NOMO-1 treated with DMSO at 0.1 percent for 48 hours (cell line): ENCODE results near the gene SYNDIG1.

Experiments used
- DNase-seq: peaks from one replicate; lab custom pipeline; 2025; ENCODE audit not compliant: unreplicated experiment; lab: John Stamatoyannopoulos, UW

Gene SYNDIG1

DNA sequence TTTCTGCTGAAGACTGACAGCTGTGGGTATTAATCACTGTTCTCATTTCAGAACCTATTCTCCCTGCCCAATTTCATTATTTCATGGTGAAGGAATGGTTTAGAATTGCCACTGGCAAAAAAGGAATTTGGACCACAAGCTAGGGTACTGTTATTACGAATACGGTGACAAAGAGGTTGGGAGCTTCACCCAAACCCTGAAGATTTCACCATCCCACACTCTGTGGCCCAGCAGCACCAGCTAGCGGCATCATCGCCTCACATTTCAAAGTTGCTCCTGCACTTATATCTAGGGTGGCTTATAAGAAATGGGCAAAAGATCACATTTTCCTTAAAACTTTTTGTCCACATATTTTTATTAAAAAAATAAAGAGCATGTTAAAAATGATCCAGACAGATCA is 236.1 kb downstream of the SYNDIG1 start:
- DNase-seq, result no peak

DNA sequence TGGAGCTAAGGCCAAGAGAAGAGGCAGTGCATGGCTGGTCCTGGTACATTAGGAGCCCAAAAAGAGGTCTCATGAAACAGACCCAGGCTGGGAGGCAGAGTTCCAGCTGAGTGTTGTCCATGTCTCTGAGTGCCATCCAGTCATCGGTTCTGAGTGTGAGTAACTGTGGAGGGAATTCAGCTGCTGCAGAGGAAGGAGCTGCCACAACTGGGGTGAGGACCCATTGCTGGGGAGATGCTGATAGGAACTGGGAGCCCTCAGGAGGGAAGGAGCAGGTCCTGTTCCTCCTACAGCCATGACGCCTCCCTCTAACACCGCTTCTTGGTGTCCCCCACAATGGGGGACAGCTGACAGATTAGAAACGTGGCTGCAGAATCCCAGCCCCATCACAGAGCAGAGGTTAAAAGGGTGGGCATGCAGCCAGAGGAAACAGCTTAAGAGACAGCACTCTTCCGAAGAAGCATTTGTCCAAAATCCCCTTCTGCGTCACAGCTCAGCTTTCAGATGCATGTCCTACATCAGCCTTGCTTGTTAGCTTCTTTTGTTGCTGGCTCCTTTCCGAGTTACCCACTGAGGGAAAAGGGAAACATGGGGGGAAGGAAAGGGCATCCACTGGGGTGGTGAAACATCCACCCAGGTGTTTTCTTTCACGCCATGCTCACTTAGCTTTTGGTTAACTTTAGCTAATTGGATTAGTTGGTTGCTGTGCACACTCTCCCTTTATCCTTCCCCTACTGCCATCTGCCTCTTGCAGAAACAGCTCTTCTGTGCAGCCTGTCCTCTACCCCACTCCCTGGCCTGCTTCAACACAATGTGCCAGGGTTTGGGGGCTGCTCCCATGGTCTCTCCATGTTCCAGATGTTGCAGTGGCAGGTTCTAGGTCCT is 239.2 kb downstream of the SYNDIG1 start:
- DNase-seq, result no peak
